Thyroid gland (tissue), 4 donors: Measurements from ENCODE around the gene CHRNA7. TPM values are rescaled to one million over a fixed set of nuclear protein-coding genes. Genes with fewer than 3 reads are reported as not detected.
A peak's percentile ranks its signal among the peaks of the same experiment; 100 is the strongest.

Experiments used
- DNase-seq, 2 donors: peaks; one replicate each; pipeline ENCODE4 v3.0.0-alpha.2; 2019
- H3K27ac ChIP-seq, 3 donors: fragments of 200-600 bp; sonication (generic); 1 replicate in 2 of 3; 2 replicates in 1 of 3; pipeline ENCODE4 v1.5.1; 2016 to 2019; ENCODE audit warnings: mild to moderate bottlenecking in 1 of 3, moderate library complexity in 1 of 3
- H3K27me3 ChIP-seq: fragments of 200-600 bp; sonication (generic); one replicate; pipeline ENCODE4 v1.5.1; 2019
- H3K36me3 ChIP-seq, 2 donors: fragments of 200-600 bp; sonication (generic); one replicate each; pipeline ENCODE4 v1.5.1; 2016 to 2019
- H3K4me1 ChIP-seq, 2 donors: fragments of 200-600 bp; sonication (generic); one replicate each; pipeline ENCODE4 v1.5.1; 2017 to 2019
- H3K4me3 ChIP-seq, 3 donors: fragments of 200-600 bp; sonication (generic); replicated peaks in 1 of 3; 1 replicate in 2 of 3; 2 replicates in 1 of 3; pipeline ENCODE4 v1.5.1; 2016; ENCODE audit warnings: mild to moderate bottlenecking in 1 of 3
- H3K9me3 ChIP-seq: fragments of 200-600 bp; sonication (generic); one replicate; pipeline ENCODE4 v1.5.1; 2017
- POLR2A ChIP-seq, 2 donors: fragments of 450-650 bp; IDR thresholded peaks; one replicate each; pipeline ENCODE4 v1.6.1; 2017; ENCODE audit warnings: antibody characterized with exemption in 2 of 2, mild to moderate bottlenecking in 2 of 2, moderate library complexity in 1 of 2
- WGBS, 2 donors: methylation state at CpG; one replicate each; pipeline ENCODE4 v1.1.5; 2017; 5-methylcytosine and 5-hydroxymethylcytosine counted together
- intact Hi-C: fragments of 100-400 bp; cut with DNase I; formaldehyde crosslinking; loops from one replicate; pipeline ENCODE4 v1.15.1; 2023
- total RNA-seq, 4 donors: library from RNA; depleted of rRNA; stranded (reverse); fragments of >200 nt; gene quantifications; one replicate each; pipeline ENCODE4 v1.2.3, GENCODE V29; 2016
- TF ChIP-seq, protein P1 (sequence below), 6 experiments: fragments of 200-600 bp in 3 of 6; fragments of 450-650 bp in 3 of 6; sonication (generic) in 3 of 6; IDR thresholded peaks; one replicate each; pipeline ENCODE4 v1.5.1; 2016 to 2019; ENCODE audit warnings: antibody characterized with exemption in 6 of 6, mild to moderate bottlenecking in 2 of 6, inconsistent platforms in 1 of 6, moderate library complexity in 1 of 6

CHRNA7 gene
- total RNA-seq, 4 donors from 2014 or later, result 10.2 to 12.6 (median 12.0) TPM

DNA sequence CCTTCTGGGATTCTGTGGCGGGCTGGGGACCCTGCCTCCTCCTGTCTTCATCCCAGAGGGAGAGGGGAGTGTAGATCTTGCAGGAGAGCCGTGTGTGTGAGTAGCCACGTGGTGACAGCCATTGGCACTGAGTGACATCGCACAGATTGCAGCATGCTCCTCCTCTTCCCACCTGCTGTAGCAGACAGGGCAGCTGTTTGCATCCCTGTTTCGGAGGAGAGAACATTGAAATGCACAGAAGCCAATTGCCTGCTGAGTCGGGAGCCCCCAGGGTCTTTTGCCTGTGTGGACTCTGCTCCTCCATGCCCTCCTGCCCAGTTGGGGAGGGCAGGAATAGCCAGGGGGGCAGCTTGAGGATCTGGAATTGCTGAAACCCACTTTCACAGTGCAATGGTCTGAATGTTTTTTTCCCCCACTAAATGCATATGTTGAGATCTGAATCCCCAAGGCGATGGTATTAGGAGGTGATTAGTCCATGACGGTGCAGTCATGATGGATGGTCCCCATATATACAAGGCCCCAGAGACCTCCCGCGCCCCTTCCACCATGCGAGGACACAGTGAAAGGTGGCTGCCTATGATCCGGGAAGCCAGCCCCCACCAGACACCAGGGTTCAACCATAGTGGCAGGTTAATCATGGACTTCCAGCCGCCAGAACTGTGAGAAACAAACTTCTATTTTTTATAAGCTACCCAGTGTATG, 66.8 kb downstream of the CHRNA7 start:
- no peak overlapping the region for H3K27ac ChIP-seq
- H3K27me3 ChIP-seq, result no peaks in the 10 kb centered on the region
- H3K9me3 ChIP-seq, result no peaks in the 10 kb centered on the region
- WGBS, 2 donors, result 78 to 85% methylated on average over 13 of the region's 13 CpGs
- no peak overlapping the region for H3K4me3 ChIP-seq
- DNase-seq, result no peak
- no peaks in the 10 kb centered on the region for H3K36me3 ChIP-seq
- H3K4me1 ChIP-seq, result no peaks in the 10 kb centered on the region
- intact Hi-C loops, result no loop called here
- TF ChIP-seq, protein P1, sequence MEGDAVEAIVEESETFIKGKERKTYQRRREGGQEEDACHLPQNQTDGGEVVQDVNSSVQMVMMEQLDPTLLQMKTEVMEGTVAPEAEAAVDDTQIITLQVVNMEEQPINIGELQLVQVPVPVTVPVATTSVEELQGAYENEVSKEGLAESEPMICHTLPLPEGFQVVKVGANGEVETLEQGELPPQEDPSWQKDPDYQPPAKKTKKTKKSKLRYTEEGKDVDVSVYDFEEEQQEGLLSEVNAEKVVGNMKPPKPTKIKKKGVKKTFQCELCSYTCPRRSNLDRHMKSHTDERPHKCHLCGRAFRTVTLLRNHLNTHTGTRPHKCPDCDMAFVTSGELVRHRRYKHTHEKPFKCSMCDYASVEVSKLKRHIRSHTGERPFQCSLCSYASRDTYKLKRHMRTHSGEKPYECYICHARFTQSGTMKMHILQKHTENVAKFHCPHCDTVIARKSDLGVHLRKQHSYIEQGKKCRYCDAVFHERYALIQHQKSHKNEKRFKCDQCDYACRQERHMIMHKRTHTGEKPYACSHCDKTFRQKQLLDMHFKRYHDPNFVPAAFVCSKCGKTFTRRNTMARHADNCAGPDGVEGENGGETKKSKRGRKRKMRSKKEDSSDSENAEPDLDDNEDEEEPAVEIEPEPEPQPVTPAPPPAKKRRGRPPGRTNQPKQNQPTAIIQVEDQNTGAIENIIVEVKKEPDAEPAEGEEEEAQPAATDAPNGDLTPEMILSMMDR (IDR thresholded peaks at IDR 0.05), result no peak
- TF ChIP-seq POLR2A (IDR thresholded peaks at IDR 0.05), result no peak

DNA sequence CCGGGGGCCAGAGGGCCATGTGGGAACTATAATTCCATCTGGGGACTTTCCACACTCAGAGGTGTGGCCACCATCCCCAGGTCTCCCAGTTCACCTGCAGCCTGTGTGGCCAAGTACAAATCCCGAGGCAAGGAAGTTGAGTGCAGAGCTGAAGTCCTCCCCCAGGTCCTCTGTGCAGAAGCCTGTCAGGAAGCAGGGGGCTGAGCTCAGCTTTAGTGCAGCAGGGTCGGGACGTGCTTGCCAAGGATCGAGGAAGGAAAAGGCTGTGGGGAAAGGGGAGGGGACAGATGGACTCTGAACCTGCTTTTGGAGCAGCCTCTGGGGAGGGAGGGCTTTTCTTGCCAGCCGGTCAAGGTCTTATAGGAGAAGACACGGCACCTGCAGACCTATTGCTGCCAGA, 67.7 kb downstream of the CHRNA7 start:
- TF ChIP-seq, protein P1 (IDR thresholded peaks at IDR 0.05), result no peak
- TF ChIP-seq POLR2A (IDR thresholded peaks at IDR 0.05), result no peak
- Histone ChIP-seq H3K36me3 (no peaks in the 10 kb centered on the region), H3K4me1 (no peaks in the 10 kb centered on the region), H3K27ac (no peak overlapping the region), H3K27me3 (no peaks in the 10 kb centered on the region), H3K9me3 (no peaks in the 10 kb centered on the region), H3K4me3 (no peak overlapping the region)
- intact Hi-C loops, result no loop called here
- no peak for DNase-seq
- 52 to 61% methylated on average over 7 of the region's 7 CpGs for WGBS, 2 donors

DNA sequence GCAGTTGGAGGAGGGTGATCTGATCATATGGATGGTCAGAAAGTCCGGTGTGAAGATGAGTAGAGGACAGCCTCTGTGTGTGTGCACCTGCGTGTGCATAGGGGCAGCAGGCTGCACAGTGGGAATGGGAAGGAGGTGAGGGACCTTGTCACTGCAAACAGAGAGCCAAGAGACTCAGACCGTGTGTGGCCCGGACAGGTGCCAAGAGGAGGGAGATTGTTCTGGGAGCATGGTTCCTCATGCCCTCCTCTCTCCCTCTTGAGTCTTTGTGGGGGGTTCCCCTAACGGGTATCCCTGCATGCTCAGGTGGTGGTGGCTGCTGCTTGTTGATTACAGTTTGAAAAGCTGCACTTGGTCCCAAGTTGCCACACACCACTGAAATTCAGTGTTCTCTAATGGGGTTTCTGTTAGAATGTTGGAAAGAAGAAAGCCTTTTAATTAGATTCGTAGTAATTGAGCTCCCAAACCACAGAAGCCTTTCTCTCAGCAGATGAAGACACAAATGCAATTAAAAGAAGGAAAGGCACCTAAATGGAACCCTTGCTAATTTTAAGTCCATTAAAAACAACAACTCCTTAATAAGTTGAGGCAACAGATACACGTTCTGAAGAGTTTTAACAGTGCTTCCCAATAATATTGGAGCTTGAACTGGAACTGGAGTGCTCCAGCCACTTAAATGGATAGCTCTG, 68.9 kb downstream of the CHRNA7 start:
- Histone ChIP-seq H3K9me3 (no peaks in the 10 kb centered on the region), H3K4me1 (no peaks in the 10 kb centered on the region), H3K27me3 (no peaks in the 10 kb centered on the region), H3K27ac (no peak overlapping the region), H3K36me3 (no peaks in the 10 kb centered on the region), H3K4me3 (no peak overlapping the region)
- TF ChIP-seq POLR2A (IDR thresholded peaks at IDR 0.05), result no peak
- TF ChIP-seq, protein P1 (IDR thresholded peaks at IDR 0.05), result no peak
- intact Hi-C loops, result no loop called here
- peak; percentile 61 to 67 for DNase-seq
- 34 to 60% methylated on average over 7 of the region's 7 CpGs for WGBS, 2 donors

DNA sequence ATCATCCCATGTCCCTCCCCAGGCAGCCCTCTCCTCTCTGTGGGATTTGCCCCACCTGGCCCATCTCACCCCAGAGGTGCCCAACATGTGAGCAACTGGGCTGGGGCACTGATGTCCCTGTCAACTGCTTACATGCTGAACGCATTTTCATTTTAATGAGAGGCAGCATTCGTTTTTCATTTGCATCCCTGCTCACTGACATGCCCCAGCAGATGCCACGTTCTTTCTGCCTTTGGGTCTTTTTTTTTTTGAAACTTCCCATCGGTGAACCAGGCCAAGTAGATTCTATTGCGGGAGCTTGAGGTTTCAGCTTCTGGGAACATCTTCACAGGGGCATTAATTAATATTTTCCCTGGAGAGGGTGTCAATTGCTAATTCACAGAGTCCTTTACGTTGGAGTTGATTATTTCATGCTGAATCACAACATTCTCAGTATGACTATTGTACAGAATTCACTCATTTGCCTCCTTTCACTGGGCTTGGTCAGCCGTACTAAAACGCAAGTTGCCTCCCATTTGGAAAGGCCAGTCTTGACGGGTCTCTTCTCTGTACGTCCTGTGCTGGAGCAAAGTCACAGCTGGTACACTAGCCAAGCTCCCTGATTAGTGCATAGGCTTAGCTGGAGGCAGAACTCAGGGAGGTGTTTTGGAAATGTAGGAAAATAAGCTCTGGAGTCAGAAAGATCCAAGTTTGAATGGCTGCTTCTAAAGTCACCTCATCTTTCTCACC, 69.8 kb downstream of the CHRNA7 start:
- no peaks in the 10 kb centered on the region for H3K9me3 ChIP-seq
- no peak for DNase-seq
- H3K36me3 ChIP-seq, result no peaks in the 10 kb centered on the region
- H3K27ac ChIP-seq, result no peak overlapping the region
- intact Hi-C loops, result no loop called here
- no peak for TF ChIP-seq POLR2A (IDR thresholded peaks at IDR 0.05)
- TF ChIP-seq, protein P1 (IDR thresholded peaks at IDR 0.05), result no peak
- 85 to 86% methylated on average over 10 of the region's 10 CpGs for WGBS, 2 donors
- H3K4me1 ChIP-seq, result no peaks in the 10 kb centered on the region
- H3K27me3 ChIP-seq, result no peaks in the 10 kb centered on the region
- no peak overlapping the region for H3K4me3 ChIP-seq
